Keratinocyte (primary cell): ENCODE results near the gene PHYH. TPM values are rescaled to one million over a fixed set of nuclear protein-coding genes. Genes with fewer than 3 reads are reported as not detected.

ENCODE experiments used
- DNase-seq: peaks from one replicate; pipeline ENCODE4 v3.0.0-alpha.2; 2011; ENCODE audit warnings: low read depth, missing footprints, low spot score
- FAIRE-seq: peaks from 2 replicates; lab custom pipeline; 2011; peaks lifted over from hg19 to GRCh38; lab: Jason Lieb, UNC
- H2AFZ ChIP-seq: 2 replicates; pipeline ENCODE4 v1.6.0; 2012; ENCODE audit warnings: low read length, control low read depth, inconsistent platforms; ENCODE audit not compliant: control insufficient read depth
- H3K27ac ChIP-seq: 2 replicates; pipeline ENCODE4 v1.5.1; 2011; ENCODE audit warnings: low read length; ENCODE audit not compliant: control insufficient read depth, insufficient read depth
- H3K27me3 ChIP-seq: 3 replicates; pipeline ENCODE4 v1.6.0; 2011; ENCODE audit warnings: low read length; ENCODE audit not compliant: control insufficient read depth, insufficient read depth; ENCODE audit errors: extremely low read depth
- H3K36me3 ChIP-seq, 2 experiments: 2 replicates in 1 of 2; 3 replicates in 1 of 2; pipeline ENCODE4 v1.5.1; 2011; ENCODE audit warnings: low read length in 2 of 2, mild to moderate bottlenecking in 1 of 2; ENCODE audit not compliant: control insufficient read depth in 2 of 2, insufficient read depth in 2 of 2; ENCODE audit errors: extremely low read depth in 1 of 2
- H3K4me1 ChIP-seq: 3 replicates; pipeline ENCODE4 v1.5.1; 2011; ENCODE audit warnings: low read length; ENCODE audit not compliant: control insufficient read depth, insufficient read depth; ENCODE audit errors: extremely low read depth
- H3K4me2 ChIP-seq: 3 replicates; pipeline ENCODE4 v1.6.0; 2011; ENCODE audit warnings: low read depth, low read length; ENCODE audit not compliant: control insufficient read depth, insufficient read depth; ENCODE audit errors: extremely low read depth
- H3K4me3 ChIP-seq, 3 experiments: fragments of 200-600 bp in 1 of 3; sonication (generic) in 1 of 3; 2 replicates in 2 of 3; 3 replicates in 1 of 3; pipeline ENCODE4 v1.5.1; 2011 to 2016; ENCODE audit warnings: low read length in 3 of 3, mild to moderate bottlenecking in 3 of 3, control low read depth in 2 of 3, inconsistent platforms in 1 of 3, low read depth in 1 of 3, mixed read lengths in 1 of 3, mixed run types in 1 of 3, moderate library complexity in 1 of 3; ENCODE audit not compliant: control insufficient read depth in 2 of 3, insufficient read depth in 2 of 3; ENCODE audit errors: extremely low read depth in 1 of 3
- H3K79me2 ChIP-seq: 2 replicates; pipeline ENCODE4 v1.6.0; 2012; ENCODE audit warnings: low read length; ENCODE audit not compliant: control insufficient read depth, insufficient read depth
- H3K9ac ChIP-seq: 3 replicates; pipeline ENCODE4 v1.6.0; 2011; ENCODE audit warnings: low read length; ENCODE audit not compliant: control insufficient read depth, insufficient read depth; ENCODE audit errors: extremely low read depth
- H3K9me1 ChIP-seq: 3 replicates; pipeline ENCODE4 v1.6.0; 2011; ENCODE audit warnings: low read length; ENCODE audit not compliant: control insufficient read depth, insufficient read depth; ENCODE audit errors: extremely low read depth
- H3K9me3 ChIP-seq: 2 replicates; pipeline ENCODE4 v1.5.1; 2012; ENCODE audit warnings: low read depth, low read length; ENCODE audit not compliant: control insufficient read depth
- H4K20me1 ChIP-seq: 3 replicates; pipeline ENCODE4 v1.6.0; 2011; ENCODE audit warnings: low read length; ENCODE audit not compliant: control insufficient read depth, insufficient read depth; ENCODE audit errors: extremely low read depth
- CTCF ChIP-seq, 3 experiments: IDR thresholded peaks in 1 of 3; conservative IDR thresholded peaks in 1 of 3; optimal IDR thresholded peaks in 1 of 3; 2 replicates in 2 of 3; 3 replicates in 1 of 3; pipeline versions ENCODE3 to v1.5.1; 2011; ENCODE audit warnings: low read length in 3 of 3, mild to moderate bottlenecking in 3 of 3, moderate library complexity in 2 of 3, control low read depth in 1 of 3, inconsistent platforms in 1 of 3; ENCODE audit not compliant: insufficient read depth in 2 of 3; ENCODE audit errors: extremely low read depth in 1 of 3
- EZH2 ChIP-seq: IDR thresholded peaks from one replicate; pipeline ENCODE4 v1.6.1; 2012; ENCODE audit warnings: inconsistent platforms, mild to moderate bottlenecking, low read length, moderate library complexity
- dilution Hi-C: fragments of 300-500 bp; cut with MboI; formaldehyde crosslinking; loops from one replicate; pipeline ENCODE4 v1.7.0; 2020; ENCODE audit warnings: low sequenced_read_pairs; ENCODE audit not compliant: extremely low pct_ligation_motif_present
- polyA plus RNA-seq, 5 experiments: library from polyadenylated mRNA; depleted of rRNA in 3 of 5; stranded (reverse) in 3 of 5; stranded (forward) in 1 of 5; unstranded in 1 of 5; fragments of >200 nt; gene quantifications; 1 replicate in 1 of 5; 2 replicates in 3 of 5; 3 replicates in 1 of 5; pipeline versions ENCODE4 v1.2.1 to v1.2.3, GENCODE V29; 2011 to 2012; ENCODE audit warnings: missing spikeins in 2 of 5, low read depth in 1 of 5, low replicate concordance in 1 of 5

PHYH gene
- polyA plus RNA-seq, 1 donor (not counting 4 experiments of a cell fraction or from before 2014, with no cell fraction given) = 11.5 TPM

DNA sequence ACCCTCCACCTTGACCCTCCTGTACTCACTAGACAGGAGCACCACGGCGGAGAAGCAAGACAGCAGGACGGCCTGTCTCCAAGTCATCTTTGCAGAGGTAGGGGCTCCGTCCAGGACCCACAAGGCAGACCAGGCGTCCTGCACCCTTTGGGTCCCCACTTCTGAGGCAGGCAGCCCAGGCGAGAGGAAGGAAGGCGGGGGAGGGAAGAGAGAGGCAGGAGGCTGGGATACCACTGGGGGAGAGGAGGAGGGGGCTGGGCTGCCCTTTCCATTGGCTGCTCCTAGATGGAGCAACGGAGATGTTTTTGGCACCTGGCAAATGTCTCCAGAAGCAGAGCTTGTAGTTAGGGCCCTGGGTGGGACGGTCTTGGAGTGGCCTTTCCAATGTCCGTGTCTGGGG is 65.7 kb downstream of the PHYH start, which contains the start of gene UCMA:
Gene UCMA (minus strand): TSS at position 203 of the 400 bp plus-strand sequence. CDS start 116 bp downstream, at position 87.
- Histone ChIP-seq H3K27me3 (peaks cover 3% of the 10 kb centered on the region), H3K9me3 (no peaks in the 10 kb centered on the region)
- no peak for FAIRE-seq

DNA sequence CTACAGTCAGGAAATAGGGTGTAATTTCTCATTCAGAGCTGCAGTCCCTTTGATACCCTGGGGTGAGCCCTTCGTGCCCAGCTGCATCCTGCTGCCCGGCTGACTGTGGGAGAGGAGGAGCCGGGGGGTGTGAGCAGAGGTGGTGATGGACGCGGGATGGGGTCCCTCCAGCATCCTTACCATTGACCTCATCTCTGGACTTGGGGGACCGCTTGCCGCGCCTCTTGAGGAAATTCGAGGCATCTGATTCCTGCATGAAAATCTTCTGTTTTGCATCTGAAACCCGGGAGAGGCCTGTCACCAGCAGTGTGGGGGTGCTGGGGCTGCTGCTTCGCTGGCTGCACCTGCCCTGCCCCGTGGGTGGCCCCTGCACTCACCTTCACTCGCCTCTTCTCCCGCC is 66.5 kb downstream of the PHYH start:
- no peak for FAIRE-seq
- no peak overlapping the region for H3K4me2 ChIP-seq
- dilution Hi-C loops = no loop called here

More for the DNA sequence above, 65.7 kb downstream of the PHYH start, which contains the start of gene UCMA:
- Histone ChIP-seq H3K36me3 (no peaks in the 10 kb centered on the region), H3K4me3 (no peak within 1 kb of the TSS), H3K9ac (no peak within 1 kb of the TSS), H2AFZ (no peak within 1 kb of the TSS), H3K4me2 (no peak within 1 kb of the TSS), H3K27ac (no peak within 1 kb of the TSS), H4K20me1 (no peaks in the 10 kb centered on the region), H3K9me1 (no peaks in the 10 kb centered on the region), H3K4me1 (no peaks in the 10 kb centered on the region), H3K79me2 (no peaks in the 10 kb centered on the region)
- dilution Hi-C loops = no loop called here
- no peak for TF ChIP-seq CTCF (optimal IDR thresholded peaks at IDR 0.05 in 1 of 3, IDR thresholded peaks at IDR 0.05 in 1 of 3, conservative IDR thresholded peaks at IDR 0.05 in 1 of 3; ENCODE audit: extremely low read depth in 1 of 3, insufficient read depth in 2 of 3, low read length in 3 of 3)
- TF ChIP-seq EZH2 = no peak
- no peak for DNase-seq

More for the DNA sequence above, 66.5 kb downstream of the PHYH start:
- H3K9ac ChIP-seq = no peak overlapping the region
- DNase-seq = no peak
- H3K4me3 ChIP-seq = no peak overlapping the region
- H3K27me3 ChIP-seq = peaks cover 3% of the 10 kb centered on the region
- H3K27ac ChIP-seq = no peak overlapping the region
- TF ChIP-seq EZH2 (no peak), CTCF (optimal IDR thresholded peaks at IDR 0.05 in 1 of 3, IDR thresholded peaks at IDR 0.05 in 1 of 3, conservative IDR thresholded peaks at IDR 0.05 in 1 of 3; ENCODE audit: extremely low read depth in 1 of 3, insufficient read depth in 2 of 3, low read length in 3 of 3) (no peak)
- no peak overlapping the region for H2AFZ ChIP-seq
- H3K36me3 ChIP-seq = no peaks in the 10 kb centered on the region
- no peaks in the 10 kb centered on the region for H4K20me1 ChIP-seq
- no peaks in the 10 kb centered on the region for H3K9me1 ChIP-seq
- H3K9me3 ChIP-seq = no peaks in the 10 kb centered on the region
- H3K4me1 ChIP-seq = no peaks in the 10 kb centered on the region
- H3K79me2 ChIP-seq = no peaks in the 10 kb centered on the region
